Caco-2 (cell line): ENCODE results near the gene IPO9. TPM values are rescaled to one million over a fixed set of nuclear protein-coding genes. Genes with fewer than 3 reads are reported as not detected.

ENCODE experiments used
- BruUV-seq: library from RNA; stranded (reverse); fragments of 400-500 nt; replicated peaks from 2 replicates; lab custom pipeline; 2021; lab: Mats Ljungman, UMichigan
- CTCF ChIA-PET: fragments of 300-600 bp; sonication (Branson Sonifier 250); formaldehyde crosslinking; loops from one replicate; lab custom pipeline; 2022; ENCODE audit warnings: antibody characterized with exemption; lab: Charles Lee
- POLR2A ChIA-PET: fragments of 300-600 bp; sonication (Branson Sonifier 250); formaldehyde crosslinking; loops from one replicate; lab custom pipeline; 2022; ENCODE audit warnings: antibody characterized with exemption; lab: Charles Lee
- DNase-seq, 2 experiments: peaks; one replicate each; pipeline versions ENCODE4 v3.0.0 to v3.0.0-alpha.2; 2020 to 2022
- H3K27me3 ChIP-seq: replicated peaks from 2 replicates; pipeline ENCODE4 v1.6.0; 2011; ENCODE audit warnings: low read length; ENCODE audit not compliant: control insufficient read depth, insufficient read depth
- H3K36me3 ChIP-seq: 2 replicates; pipeline ENCODE4 v1.5.1; 2011; ENCODE audit warnings: low read length; ENCODE audit not compliant: control insufficient read depth, insufficient read depth
- H3K4me1 ChIP-seq: fragments of 250-450 bp; sonication (Bioruptor Pico); 2 replicates; pipeline ENCODE4 v1.5.1; 2020; ENCODE audit warnings: mild to moderate bottlenecking
- H3K4me3 ChIP-seq: 2 replicates; pipeline ENCODE4 v1.5.1; 2011; ENCODE audit warnings: low read depth, mild to moderate bottlenecking, control low read depth, low read length
- H3K9me3 ChIP-seq: fragments of 250-450 bp; sonication (Bioruptor Pico); 2 replicates; pipeline ENCODE4 v1.5.1; 2020; ENCODE audit warnings: mild to moderate bottlenecking, moderate library complexity
- H3K27ac Mint-ChIP-seq: one replicate; pipeline ENCODE4 v1.8.0; 2022; ENCODE audit warnings: mixed read lengths; ENCODE audit not compliant: unreplicated experiment
- H3K27me3 Mint-ChIP-seq: one replicate; pipeline ENCODE4 v1.8.0; 2022; ENCODE audit warnings: mixed read lengths; ENCODE audit not compliant: insufficient read depth, unreplicated experiment
- H3K36me3 Mint-ChIP-seq: one replicate; pipeline ENCODE4 v1.8.0; 2022; ENCODE audit warnings: mild to moderate bottlenecking, mixed read lengths; ENCODE audit not compliant: insufficient read depth, unreplicated experiment
- H3K4me1 Mint-ChIP-seq: one replicate; pipeline ENCODE4 v1.8.0; 2022; ENCODE audit warnings: low read depth, mixed read lengths; ENCODE audit not compliant: unreplicated experiment
- H3K4me3 Mint-ChIP-seq: one replicate; pipeline ENCODE4 v1.8.0; 2022; ENCODE audit warnings: mild to moderate bottlenecking, moderate library complexity, mixed read lengths; ENCODE audit not compliant: unreplicated experiment
- H3K9me3 Mint-ChIP-seq: one replicate; pipeline ENCODE4 v1.8.0; 2022; ENCODE audit warnings: mixed read lengths; ENCODE audit not compliant: unreplicated experiment
- intact Hi-C: fragments of 100-400 bp; cut with micrococcal nuclease; formaldehyde crosslinking; loops from one replicate; pipeline ENCODE4 v1.10.0; 2022; ENCODE audit not compliant: unreplicated experiment
- total RNA-seq: library from RNA; stranded (reverse); gene quantifications from 2 replicates; pipeline ENCODE4 v1.2.3, GENCODE V29; 2022
- TF ChIP-seq, protein P1 (sequence below), 2 experiments: fragments of 200-600 bp in 1 of 2; IDR thresholded peaks; 1 replicate in 1 of 2; 2 replicates in 1 of 2; pipeline versions ENCODE4 v1.5.1 to v1.8.0; 2011 to 2022; ENCODE audit warnings: antibody characterized with exemption in 1 of 2, control low read depth in 1 of 2, inconsistent platforms in 1 of 2, low read depth in 1 of 2, low read length in 1 of 2, mild to moderate bottlenecking in 1 of 2, moderate library complexity in 1 of 2; ENCODE audit not compliant: insufficient read depth in 1 of 2, severe bottlenecking in 1 of 2, unreplicated experiment in 1 of 2

IPO9 gene
- total RNA-seq, 1 experiment from 2014 or later = 107 TPM

DNA sequence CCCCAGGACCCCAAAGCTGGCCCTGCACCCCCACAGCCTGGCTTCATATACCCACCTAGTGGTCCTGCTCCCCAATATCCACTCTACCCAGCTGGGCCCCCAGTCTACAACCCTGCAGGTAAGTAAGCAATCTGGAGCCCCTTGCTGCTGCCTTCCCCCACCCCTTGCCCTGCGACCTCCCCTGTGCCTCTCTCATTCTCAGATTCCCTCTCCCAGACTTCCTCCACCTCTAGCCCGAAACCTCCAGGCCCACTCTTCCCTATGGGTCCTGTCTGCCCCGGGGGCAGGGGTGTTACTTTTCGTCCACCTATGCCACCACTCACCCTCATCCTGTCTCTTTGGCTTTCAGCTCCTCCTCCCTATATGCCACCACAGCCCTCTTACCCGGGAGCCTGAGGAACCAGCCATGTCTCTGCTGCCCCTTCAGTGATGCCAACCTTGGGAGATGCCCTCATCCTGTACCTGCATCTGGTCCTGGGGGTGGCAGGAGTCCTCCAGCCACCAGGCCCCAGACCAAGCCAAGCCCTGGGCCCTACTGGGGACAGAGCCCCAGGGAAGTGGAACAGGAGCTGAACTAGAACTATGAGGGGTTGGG, 62.6 kb downstream of the IPO9 start:
- Histone ChIP-seq H3K4me3 (no peak overlapping the region), H3K9me3 (no peaks in the 10 kb centered on the region), H3K4me1 (no peaks in the 10 kb centered on the region), H3K36me3 (no peaks in the 10 kb centered on the region), H3K27me3 (no peaks in the 10 kb centered on the region)
- ChIA-PET CTCF (interaction anchor here (0.6 kb wide), 1 partner anchor 55 kb away, joined by 3 read pairs; no protein-coding TSS in a partner anchor), POLR2A (interaction anchor here (1.0 kb wide), 1 partner anchor 116 kb away, joined by 3 read pairs; no protein-coding TSS in a partner anchor)
- intact Hi-C loops = no loop called here
- Mint-ChIP-seq H3K9me3 (no peaks in the 10 kb centered on the region), H3K36me3 (no peaks in the 10 kb centered on the region), H3K4me1 (peaks cover 6% of the 10 kb centered on the region), H3K27me3 (no peaks in the 10 kb centered on the region), H3K4me3 (no peak overlapping the region), H3K27ac (no peak overlapping the region)
- DNase-seq = no peak
- TF ChIP-seq, protein P1, sequence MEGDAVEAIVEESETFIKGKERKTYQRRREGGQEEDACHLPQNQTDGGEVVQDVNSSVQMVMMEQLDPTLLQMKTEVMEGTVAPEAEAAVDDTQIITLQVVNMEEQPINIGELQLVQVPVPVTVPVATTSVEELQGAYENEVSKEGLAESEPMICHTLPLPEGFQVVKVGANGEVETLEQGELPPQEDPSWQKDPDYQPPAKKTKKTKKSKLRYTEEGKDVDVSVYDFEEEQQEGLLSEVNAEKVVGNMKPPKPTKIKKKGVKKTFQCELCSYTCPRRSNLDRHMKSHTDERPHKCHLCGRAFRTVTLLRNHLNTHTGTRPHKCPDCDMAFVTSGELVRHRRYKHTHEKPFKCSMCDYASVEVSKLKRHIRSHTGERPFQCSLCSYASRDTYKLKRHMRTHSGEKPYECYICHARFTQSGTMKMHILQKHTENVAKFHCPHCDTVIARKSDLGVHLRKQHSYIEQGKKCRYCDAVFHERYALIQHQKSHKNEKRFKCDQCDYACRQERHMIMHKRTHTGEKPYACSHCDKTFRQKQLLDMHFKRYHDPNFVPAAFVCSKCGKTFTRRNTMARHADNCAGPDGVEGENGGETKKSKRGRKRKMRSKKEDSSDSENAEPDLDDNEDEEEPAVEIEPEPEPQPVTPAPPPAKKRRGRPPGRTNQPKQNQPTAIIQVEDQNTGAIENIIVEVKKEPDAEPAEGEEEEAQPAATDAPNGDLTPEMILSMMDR (IDR thresholded peaks at IDR 0.05; ENCODE audit: insufficient read depth in 1 of 2, low read depth in 1 of 2, low read length in 1 of 2, severe bottlenecking in 1 of 2, unreplicated experiment in 1 of 2) = no peak
- no TSS peak for BruUV-seq

DNA sequence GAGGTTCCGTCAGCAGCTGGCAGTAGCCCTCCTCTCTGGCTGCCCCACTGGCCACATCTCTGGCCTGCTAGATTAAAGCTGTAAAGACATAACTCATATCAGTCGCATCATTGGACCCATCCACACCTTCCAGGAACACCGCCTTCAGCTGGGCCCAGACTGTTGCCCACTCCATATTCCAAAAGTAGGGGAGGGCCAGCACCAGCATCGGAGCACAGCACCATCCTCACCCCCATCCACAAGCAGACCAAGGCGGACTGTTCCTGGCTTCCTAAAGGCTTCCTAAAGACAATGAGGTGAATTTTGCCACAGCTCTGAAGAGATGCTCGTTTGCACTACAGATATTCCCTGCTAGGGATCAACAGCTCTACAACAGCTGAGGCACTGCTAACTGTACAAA, 63.3 kb downstream of the IPO9 start:
- Mint-ChIP-seq H3K9me3 (no peaks in the 10 kb centered on the region), H3K27ac (no peak overlapping the region), H3K4me3 (no peak overlapping the region), H3K4me1 (peaks cover under 1% of the 10 kb centered on the region), H3K27me3 (no peaks in the 10 kb centered on the region), H3K36me3 (no peaks in the 10 kb centered on the region)
- TF ChIP-seq, protein P1 (IDR thresholded peaks at IDR 0.05; ENCODE audit: insufficient read depth in 1 of 2, low read depth in 1 of 2, low read length in 1 of 2, severe bottlenecking in 1 of 2, unreplicated experiment in 1 of 2) = no peak
- POLR2A ChIA-PET = interaction anchor here (1.0 kb wide), 1 partner anchor 115 kb away, joined by 3 read pairs; no protein-coding TSS in a partner anchor
- Histone ChIP-seq H3K4me3 (no peak overlapping the region), H3K27me3 (no peaks in the 10 kb centered on the region), H3K36me3 (no peaks in the 10 kb centered on the region), H3K4me1 (no peaks in the 10 kb centered on the region), H3K9me3 (no peaks in the 10 kb centered on the region)
- no peak for DNase-seq
- intact Hi-C loops = no loop called here
- BruUV-seq = no TSS peak
- CTCF ChIA-PET = no interaction called here

DNA sequence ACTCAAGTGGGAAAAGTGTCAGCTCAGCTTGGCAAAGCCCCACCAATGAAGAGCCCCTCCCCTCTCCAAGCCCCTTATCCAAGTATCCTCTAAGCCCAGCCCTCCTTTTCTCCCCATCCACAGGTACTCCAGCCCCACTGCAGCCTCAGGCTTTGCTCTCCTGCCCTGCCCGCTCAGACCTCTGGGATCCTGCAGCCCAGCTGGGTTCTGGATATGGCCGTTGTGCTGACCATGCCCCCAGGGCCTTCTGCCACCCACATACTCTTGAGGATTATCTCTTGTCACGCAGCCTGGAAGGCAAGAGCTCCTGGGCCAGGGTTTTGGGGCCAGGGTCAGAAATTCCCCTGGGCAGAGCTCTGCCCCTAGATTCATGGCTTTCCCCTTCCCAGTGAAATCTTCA, 64.5 kb downstream of the IPO9 start:
- Mint-ChIP-seq H3K4me3 (no peak overlapping the region), H3K36me3 (no peaks in the 10 kb centered on the region), H3K4me1 (no peaks in the 10 kb centered on the region), H3K27ac (no peak overlapping the region), H3K9me3 (no peaks in the 10 kb centered on the region), H3K27me3 (no peaks in the 10 kb centered on the region)
- H3K9me3 ChIP-seq = no peaks in the 10 kb centered on the region
- BruUV-seq = no TSS peak
- intact Hi-C loops = no loop called here
- DNase-seq = no peak
- ChIA-PET POLR2A (no interaction called here), CTCF (interaction anchor here (1.4 to 1.7 kb wide), 2 partner anchors 11 to 16 kb away, joined by 3 to 6 read pairs; no protein-coding TSS in a partner anchor)
- H3K27me3 ChIP-seq = no peaks in the 10 kb centered on the region
- no peak overlapping the region for H3K4me3 ChIP-seq
- TF ChIP-seq, protein P1 (IDR thresholded peaks at IDR 0.05; ENCODE audit: insufficient read depth in 1 of 2, low read depth in 1 of 2, low read length in 1 of 2, severe bottlenecking in 1 of 2, unreplicated experiment in 1 of 2) = no peak
- no peaks in the 10 kb centered on the region for H3K36me3 ChIP-seq
- no peaks in the 10 kb centered on the region for H3K4me1 ChIP-seq
